OCI-LY1 (cell line): ENCODE results near the gene KCNIP3.

Experiments
- EZH2 ChIP-seq: fragments of 200-600 bp; sonication (generic), shearing (Covaris generic); IDR thresholded peaks from 2 replicates; pipeline ENCODE4 v1.8.0; 2017; ENCODE audit warnings: borderline replicate concordance, mixed run types, mild to moderate bottlenecking, antibody characterized with exemption, low read length, moderate library complexity, mixed read lengths
- TF ChIP-seq, protein P1 (sequence below): fragments of 200-600 bp; sonication (generic), shearing (Covaris generic); IDR thresholded peaks from 2 replicates; pipeline ENCODE4 v1.5.1; 2017; ENCODE audit warnings: mild to moderate bottlenecking, antibody characterized with exemption, low read length, moderate library complexity, mixed read lengths

- TF ChIP-seq, protein P1, sequence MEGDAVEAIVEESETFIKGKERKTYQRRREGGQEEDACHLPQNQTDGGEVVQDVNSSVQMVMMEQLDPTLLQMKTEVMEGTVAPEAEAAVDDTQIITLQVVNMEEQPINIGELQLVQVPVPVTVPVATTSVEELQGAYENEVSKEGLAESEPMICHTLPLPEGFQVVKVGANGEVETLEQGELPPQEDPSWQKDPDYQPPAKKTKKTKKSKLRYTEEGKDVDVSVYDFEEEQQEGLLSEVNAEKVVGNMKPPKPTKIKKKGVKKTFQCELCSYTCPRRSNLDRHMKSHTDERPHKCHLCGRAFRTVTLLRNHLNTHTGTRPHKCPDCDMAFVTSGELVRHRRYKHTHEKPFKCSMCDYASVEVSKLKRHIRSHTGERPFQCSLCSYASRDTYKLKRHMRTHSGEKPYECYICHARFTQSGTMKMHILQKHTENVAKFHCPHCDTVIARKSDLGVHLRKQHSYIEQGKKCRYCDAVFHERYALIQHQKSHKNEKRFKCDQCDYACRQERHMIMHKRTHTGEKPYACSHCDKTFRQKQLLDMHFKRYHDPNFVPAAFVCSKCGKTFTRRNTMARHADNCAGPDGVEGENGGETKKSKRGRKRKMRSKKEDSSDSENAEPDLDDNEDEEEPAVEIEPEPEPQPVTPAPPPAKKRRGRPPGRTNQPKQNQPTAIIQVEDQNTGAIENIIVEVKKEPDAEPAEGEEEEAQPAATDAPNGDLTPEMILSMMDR, result no peak
- TF ChIP-seq EZH2, result no peak
These were observed 14.8 kb downstream of the KCNIP3 start for GRCh38 chr2:95311815-95312542.
